ENCODE measurements around the gene EMP3.
"Not testable (repeated sequence)": the region's sequence is repeated elsewhere in the genome, so short reads cannot be mapped to it uniquely, and the experiment has no call there.

EMP3 gene, protein sequence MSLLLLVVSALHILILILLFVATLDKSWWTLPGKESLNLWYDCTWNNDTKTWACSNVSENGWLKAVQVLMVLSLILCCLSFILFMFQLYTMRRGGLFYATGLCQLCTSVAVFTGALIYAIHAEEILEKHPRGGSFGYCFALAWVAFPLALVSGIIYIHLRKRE

GRCh38 chr19:48325265-48325910 lies at the start of gene EMP3:
Gene EMP3, plus strand, starts transcription at chr19:48325552. Its CDS starts 1,293 bp downstream, at chr19:48326845.
- Mint-ChIP-seq H3K4me1 (peaks cover 95% of the 10 kb centered on the region), H3K27me3 (no peaks in the 10 kb centered on the region), H3K27ac (peak within 1 kb of the TSS; percentile 94 to 98), H3K4me3 (peak within 1 kb of the TSS; percentile 86 to 96), H3K9me3 (no peaks in the 10 kb centered on the region)
- ATAC-seq (peak; percentile 45), DNase-seq (peak; percentile 77 to 85)

- Mint-ChIP-seq H3K9me3 (no peaks in the 10 kb centered on the region), H3K27me3 (no peaks in the 10 kb centered on the region), H3K4me1 (peaks cover 5% of the 10 kb centered on the region), H3K27ac (no peak overlapping the region), H3K4me3 (no peak overlapping the region)
- DNase-seq (no peak), ATAC-seq (no peak)
These were observed 45.6 kb upstream of the EMP3 start for GRCh38 chr19:48279747-48280146.

DNA sequence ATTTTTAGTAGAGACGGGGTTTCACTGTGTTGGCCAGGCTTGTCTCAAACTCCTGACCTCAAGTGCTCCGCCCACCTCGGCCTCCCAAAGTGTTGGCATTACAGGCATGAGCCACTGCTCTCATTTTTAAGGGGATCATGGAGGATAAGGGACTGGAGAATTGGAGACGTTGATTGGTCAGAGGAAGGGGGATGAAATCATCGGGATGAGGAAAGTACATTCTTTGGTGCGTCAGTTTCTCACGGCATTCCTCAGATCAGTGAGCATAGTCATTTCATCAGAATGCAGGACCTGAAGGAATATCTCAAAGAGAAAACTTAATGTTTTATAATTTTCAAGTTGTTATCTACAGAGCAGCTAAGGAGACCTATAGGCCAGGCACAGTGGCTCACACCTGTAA lies 41.4 kb upstream of the EMP3 start:
- no peak overlapping the region for H3K27ac Mint-ChIP-seq
- H3K9me3 Mint-ChIP-seq: peaks cover 0 to 10% of the 10 kb centered on the region in 2 donors
- no peaks in the 10 kb centered on the region for H3K27me3 Mint-ChIP-seq
- H3K4me3 Mint-ChIP-seq: no peak overlapping the region
- no peak for ATAC-seq
- H3K4me1 Mint-ChIP-seq: peaks cover 5% of the 10 kb centered on the region
- DNase-seq: no peak

- H3K4me3 Mint-ChIP-seq: no peak overlapping the region
- H3K27me3 Mint-ChIP-seq: no peaks in the 10 kb centered on the region
- peaks cover 0 to 10% of the 10 kb centered on the region in 2 donors for H3K9me3 Mint-ChIP-seq
- ATAC-seq (no peak), DNase-seq (no peak)
- H3K4me1 Mint-ChIP-seq: no peaks in the 10 kb centered on the region
- no peak overlapping the region for H3K27ac Mint-ChIP-seq
These were observed 40.5 kb upstream of the EMP3 start for GRCh38 chr19:48284896-48285295.

DNA sequence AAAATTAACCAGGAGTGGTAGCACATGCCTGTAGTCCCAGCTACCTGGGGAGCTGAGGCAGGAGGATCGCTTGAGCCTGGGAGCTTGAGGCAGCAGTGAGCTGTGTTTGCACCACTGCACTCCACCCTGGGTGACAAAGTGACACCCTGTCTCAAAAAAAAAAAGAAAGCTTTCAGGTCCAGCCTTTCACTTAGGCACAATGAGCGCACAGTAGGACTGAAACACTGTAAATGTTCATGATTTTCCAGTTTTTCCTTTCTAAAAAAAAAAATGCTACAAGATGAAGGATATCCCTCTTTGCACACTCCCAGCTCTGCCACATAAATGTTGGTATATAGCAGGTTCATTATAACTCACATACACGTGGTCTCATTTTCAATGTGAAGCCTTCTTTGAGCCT lies 37.6 kb upstream of the EMP3 start:
- Mint-ChIP-seq H3K9me3 (peaks cover 0 to 10% of the 10 kb centered on the region in 2 donors), H3K27me3 (no peaks in the 10 kb centered on the region), H3K27ac (no peak overlapping the region), H3K4me1 (peaks cover 7% of the 10 kb centered on the region), H3K4me3 (no peak overlapping the region)
- DNase-seq (no peak), ATAC-seq (no peak)

GRCh38 chr19:48290401-48290770 lies 35.0 kb upstream of the EMP3 start:
- Mint-ChIP-seq H3K27ac (no peak overlapping the region), H3K9me3 (peaks cover 0 to 10% of the 10 kb centered on the region in 2 donors), H3K4me1 (peaks cover 7% of the 10 kb centered on the region), H3K4me3 (peak overlapping the region; percentile 15 to 37), H3K27me3 (no peaks in the 10 kb centered on the region)
- no peak for DNase-seq
- no peak for ATAC-seq

DNA sequence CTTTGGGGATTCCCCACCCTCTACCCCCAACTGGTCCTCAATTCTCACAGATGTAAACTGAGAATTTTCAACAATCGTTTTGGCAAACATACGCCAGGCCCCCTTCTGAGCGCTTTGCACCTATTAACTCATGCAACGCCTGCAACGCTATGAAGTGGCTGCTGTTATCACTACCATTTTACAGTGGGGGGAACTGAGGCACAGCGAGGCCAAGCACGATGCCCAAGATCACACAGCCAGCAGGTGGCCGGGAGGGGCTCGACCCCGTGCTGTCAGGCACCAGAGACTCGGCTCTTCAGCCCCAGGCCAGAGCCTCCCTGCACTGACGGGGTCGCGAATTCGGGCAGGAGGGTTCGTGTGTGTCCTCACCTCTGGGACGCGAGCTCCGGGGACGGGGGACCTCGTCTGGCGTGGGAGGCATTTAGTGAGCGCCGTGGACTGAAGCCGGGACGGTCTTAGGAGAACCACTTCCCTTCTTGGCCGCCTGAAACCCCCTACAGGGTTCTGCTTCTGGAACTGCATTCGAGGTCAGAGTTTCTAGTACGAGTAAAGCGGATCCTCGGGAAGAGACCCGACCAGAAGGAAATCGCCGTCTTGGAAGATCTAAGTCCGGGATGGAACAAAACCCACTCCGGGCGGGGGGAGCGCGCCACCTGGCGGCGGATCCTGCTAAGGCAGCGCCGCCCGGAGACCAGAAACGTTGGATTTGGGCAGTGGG lies 34.4 kb upstream of the EMP3 start:
- Mint-ChIP-seq H3K4me1 (peaks cover 7% of the 10 kb centered on the region), H3K9me3 (peaks cover 0 to 10% of the 10 kb centered on the region in 2 donors), H3K4me3 (peak overlapping the region; percentile 78 to 86), H3K27ac (peak overlapping the region in 1 of 2 donors; percentile 58), H3K27me3 (no peaks in the 10 kb centered on the region)
- DNase-seq: peak; percentile 47 to 56
- peak; percentile 69 for ATAC-seq

DNA sequence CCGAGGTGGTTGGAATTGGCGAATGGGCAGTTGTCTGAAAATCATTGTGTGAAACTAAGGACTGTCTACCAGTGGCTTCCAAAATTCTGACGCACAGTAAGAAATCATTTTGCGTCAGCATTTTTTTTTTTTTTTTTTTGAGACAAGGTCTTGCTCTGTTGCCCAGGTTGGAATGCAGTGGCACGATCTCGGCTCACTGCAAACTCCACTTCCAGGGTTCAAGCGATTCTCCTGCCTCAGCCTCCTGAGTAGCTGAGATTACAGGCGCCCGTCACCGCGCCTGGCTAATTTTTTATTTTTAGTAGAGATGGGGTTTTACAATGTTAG lies 33.9 kb upstream of the EMP3 start:
- not testable (repeated sequence) for H3K27ac Mint-ChIP-seq, H3K9me3 Mint-ChIP-seq, ATAC-seq, DNase-seq, H3K27me3 Mint-ChIP-seq, H3K4me1 Mint-ChIP-seq
- H3K4me3 Mint-ChIP-seq: peak overlapping the region; percentile 78 to 86

GRCh38 chr19:48292798-48293197 lies 32.6 kb upstream of the EMP3 start:
- DNase-seq (no peak), ATAC-seq (no peak)
- Mint-ChIP-seq H3K4me1 (peaks cover 7% of the 10 kb centered on the region), H3K9me3 (no peaks in the 10 kb centered on the region), H3K27me3 (no peaks in the 10 kb centered on the region), H3K4me3 (no peak overlapping the region), H3K27ac (peak overlapping the region in 1 of 2 donors; percentile 57)

DNA sequence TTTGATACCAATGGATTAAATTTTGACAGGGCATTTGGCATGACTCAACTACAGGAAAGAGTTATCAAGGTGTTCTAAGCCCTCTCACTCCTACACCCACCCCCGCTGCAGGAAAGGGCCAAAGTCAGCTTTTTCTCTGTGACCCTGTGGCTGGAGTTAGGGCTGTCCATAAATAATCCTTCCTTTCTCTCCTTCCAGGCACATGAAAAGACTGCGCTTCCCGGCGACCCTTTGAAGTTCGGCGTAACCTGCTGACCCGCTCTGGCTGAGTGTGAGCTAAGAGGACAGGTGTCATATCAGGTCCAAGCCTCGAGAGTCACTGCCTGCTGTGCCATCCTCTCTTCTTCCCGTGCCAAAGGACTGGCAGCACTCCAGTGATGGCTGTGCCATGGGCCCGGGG lies 29.9 kb upstream of the EMP3 start:
- H3K4me3 Mint-ChIP-seq: no peak overlapping the region

GRCh38 chr19:48296963-48297734 lies 28.2 kb upstream of the EMP3 start:
- DNase-seq (no peak), ATAC-seq (no peak)
- H3K27me3 Mint-ChIP-seq: no peaks in the 10 kb centered on the region
- H3K4me1 Mint-ChIP-seq: no peaks in the 10 kb centered on the region
- peak overlapping the region in 1 of 2 donors; percentile 75 for H3K27ac Mint-ChIP-seq
- H3K9me3 Mint-ChIP-seq: no peaks in the 10 kb centered on the region
- H3K4me3 Mint-ChIP-seq: no peak overlapping the region

More for the DNA sequence above, 29.9 kb upstream of the EMP3 start:
- ATAC-seq: no peak
- Mint-ChIP-seq H3K27me3 (no peaks in the 10 kb centered on the region), H3K27ac (no peak overlapping the region), H3K4me1 (peaks cover 7% of the 10 kb centered on the region), H3K9me3 (no peaks in the 10 kb centered on the region)
- no peak for DNase-seq

GRCh38 chr19:48297975-48298374 lies 27.4 kb upstream of the EMP3 start:
- Mint-ChIP-seq H3K4me3 (no peak overlapping the region), H3K4me1 (no peaks in the 10 kb centered on the region), H3K27ac (peak overlapping the region in 1 of 2 donors; percentile 84), H3K27me3 (no peaks in the 10 kb centered on the region), H3K9me3 (no peaks in the 10 kb centered on the region)
- ATAC-seq: no peak
- DNase-seq: no peak

- no peaks in the 10 kb centered on the region for H3K4me1 Mint-ChIP-seq
- H3K27ac Mint-ChIP-seq: no peak overlapping the region
- no peak for DNase-seq
- H3K9me3 Mint-ChIP-seq: no peaks in the 10 kb centered on the region
- ATAC-seq: no peak
- no peaks in the 10 kb centered on the region for H3K27me3 Mint-ChIP-seq
- no peak overlapping the region for H3K4me3 Mint-ChIP-seq
These were observed 23.3 kb upstream of the EMP3 start for GRCh38 chr19:48301886-48302599.

DNA sequence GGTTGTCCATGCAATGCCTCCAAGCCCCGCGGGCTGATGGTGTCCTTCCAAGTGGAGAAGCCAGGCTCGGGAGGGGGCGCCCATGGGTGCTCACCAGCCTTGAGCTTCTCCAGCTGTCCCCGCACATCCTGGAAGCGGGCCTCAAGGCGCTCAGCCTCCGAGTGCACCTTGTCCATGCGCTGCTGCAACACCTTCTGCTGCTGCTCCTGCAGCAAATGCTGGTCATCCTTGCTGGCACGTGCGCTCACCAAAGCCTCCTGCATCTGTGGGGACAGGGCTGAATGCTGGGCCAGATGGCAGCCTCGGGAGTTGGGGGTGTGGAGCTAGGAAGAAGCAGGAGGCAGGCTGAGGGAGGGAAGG lies 22.8 kb upstream of the EMP3 start:
- Mint-ChIP-seq H3K27me3 (no peaks in the 10 kb centered on the region), H3K4me1 (no peaks in the 10 kb centered on the region), H3K27ac (no peak overlapping the region), H3K9me3 (no peaks in the 10 kb centered on the region), H3K4me3 (no peak overlapping the region)
- DNase-seq (no peak), ATAC-seq (no peak)

GRCh38 chr19:48303367-48303766 lies 22.0 kb upstream of the EMP3 start:
- no peak for DNase-seq
- Mint-ChIP-seq H3K9me3 (no peaks in the 10 kb centered on the region), H3K4me3 (no peak overlapping the region), H3K27ac (no peak overlapping the region), H3K27me3 (no peaks in the 10 kb centered on the region), H3K4me1 (no peaks in the 10 kb centered on the region)
- no peak for ATAC-seq
